HEK293T (cell line): Measurements from ENCODE around the gene HJURP.

Source experiments
- ARNT ChIP-seq: fragments of 450-650 bp; IDR thresholded peaks from 2 replicates; pipeline ENCODE4 v1.6.1; 2017; ENCODE audit warnings: mild to moderate bottlenecking
- BHLHE40 ChIP-seq: fragments of 450-650 bp; IDR thresholded peaks from 2 replicates; pipeline ENCODE4 v1.6.1; 2016; ENCODE audit warnings: mild to moderate bottlenecking, moderate library complexity, borderline replicate concordance
- CTBP1 ChIP-seq: fragments of 450-650 bp; IDR thresholded peaks from 2 replicates; pipeline ENCODE4 v1.6.1; 2016; ENCODE audit warnings: borderline replicate concordance
- ELF4 ChIP-seq: fragments of 450-650 bp; IDR thresholded peaks from 2 replicates; pipeline ENCODE4 v1.6.1; 2017; ENCODE audit warnings: antibody characterized with exemption
- FOXA1 ChIP-seq: fragments of 450-650 bp; IDR thresholded peaks from 2 replicates; pipeline ENCODE4 v1.6.1; 2016; ENCODE audit warnings: mild to moderate bottlenecking
- FOXK2 ChIP-seq: fragments of 450-650 bp; IDR thresholded peaks from 2 replicates; pipeline ENCODE4 v1.6.1; 2016; ENCODE audit warnings: mild to moderate bottlenecking
- FOXM1 ChIP-seq: fragments of 450-650 bp; IDR thresholded peaks from 2 replicates; pipeline ENCODE4 v1.6.1; 2017; ENCODE audit warnings: mild to moderate bottlenecking, borderline replicate concordance
- HDGF ChIP-seq: fragments of 450-650 bp; IDR thresholded peaks from 2 replicates; pipeline ENCODE4 v1.6.1; 2017; ENCODE audit warnings: antibody characterized with exemption, borderline replicate concordance
- NFRKB ChIP-seq: fragments of 450-650 bp; IDR thresholded peaks from 2 replicates; pipeline ENCODE4 v1.6.1; 2016; ENCODE audit warnings: mild to moderate bottlenecking, moderate library complexity
- SP1 ChIP-seq: fragments of 450-650 bp; IDR thresholded peaks from 2 replicates; pipeline ENCODE4 v1.6.1; 2017
- SUZ12 ChIP-seq: fragments of 450-650 bp; IDR thresholded peaks from 2 replicates; pipeline ENCODE4 v1.6.1; 2016; ENCODE audit warnings: mild to moderate bottlenecking
- TARDBP ChIP-seq: fragments of 450-650 bp; IDR thresholded peaks from 2 replicates; pipeline ENCODE4 v1.6.1; 2016
- ZNF384 ChIP-seq: fragments of 450-650 bp; IDR thresholded peaks from 2 replicates; pipeline ENCODE4 v1.6.1; 2016
- TF ChIP-seq, protein P1 (sequence below): fragments of 450-650 bp; IDR thresholded peaks from 2 replicates; pipeline ENCODE4 v1.6.1; 2016

GRCh38 chr2:233837694-233838229 lies 16.6 kb downstream of the HJURP start:
- no peak for TF ChIP-seq SP1
- no peak for TF ChIP-seq FOXA1
- no peak for TF ChIP-seq ELF4
- no peak for TF ChIP-seq SUZ12
- TF ChIP-seq, protein P1, sequence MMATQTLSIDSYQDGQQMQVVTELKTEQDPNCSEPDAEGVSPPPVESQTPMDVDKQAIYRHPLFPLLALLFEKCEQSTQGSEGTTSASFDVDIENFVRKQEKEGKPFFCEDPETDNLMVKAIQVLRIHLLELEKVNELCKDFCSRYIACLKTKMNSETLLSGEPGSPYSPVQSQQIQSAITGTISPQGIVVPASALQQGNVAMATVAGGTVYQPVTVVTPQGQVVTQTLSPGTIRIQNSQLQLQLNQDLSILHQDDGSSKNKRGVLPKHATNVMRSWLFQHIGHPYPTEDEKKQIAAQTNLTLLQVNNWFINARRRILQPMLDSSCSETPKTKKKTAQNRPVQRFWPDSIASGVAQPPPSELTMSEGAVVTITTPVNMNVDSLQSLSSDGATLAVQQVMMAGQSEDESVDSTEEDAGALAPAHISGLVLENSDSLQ = no peak
- TF ChIP-seq HDGF = no peak
- TF ChIP-seq FOXM1 = no peak
- TF ChIP-seq ARNT = no peak
- TF ChIP-seq NFRKB = no peak
- no peak for TF ChIP-seq BHLHE40
- no peak for TF ChIP-seq FOXK2
- TF ChIP-seq ZNF384 = no peak
- no peak for TF ChIP-seq CTBP1
- TF ChIP-seq TARDBP = no peak
